ENCODE data around the gene CHCHD4. TPM values are rescaled to one million over a fixed set of nuclear protein-coding genes. Genes with fewer than 3 reads are reported as not detected.
"Not testable (repeated sequence)": the region's sequence is repeated elsewhere in the genome, so short reads cannot be mapped to it uniquely, and the experiment has no call there.

The CHCHD4 gene
- total and polyA plus RNA-seq, 9 donors, result 10.1 to 22.2 (median 12.2) TPM

- Histone ChIP-seq H3K9me3 (no peaks in the 10 kb centered on the region), H3K36me3 (no peaks in the 10 kb centered on the region), H3K27ac (no peak overlapping the region), H3K4me3 (no peak overlapping the region), H3K27me3 (no peaks in the 10 kb centered on the region), H3K4me1 (ENCODE audit: insufficient read depth) (no peaks in the 10 kb centered on the region)
- 87 to 94% (median 91%) methylated on average over 5 of the region's 5 CpGs for WGBS, 3 donors
- no peak for DNase-seq
- TF ChIP-seq EP300 (IDR thresholded peaks at IDR 0.05) (no peak), POLR2A (IDR thresholded peaks at IDR 0.05) (no peak), CTCF (IDR thresholded peaks at IDR 0.05) (no peak)
- intact Hi-C loops (cut with DNase I), result no loop called here
Measured at GRCh38 chr3:14097616-14098391, 26.9 kb downstream of the CHCHD4 start.

- Histone ChIP-seq H3K27ac (no peak overlapping the region), H3K27me3 (no peaks in the 10 kb centered on the region), H3K36me3 (no peaks in the 10 kb centered on the region), H3K4me1 (ENCODE audit: insufficient read depth) (no peaks in the 10 kb centered on the region), H3K9me3 (no peaks in the 10 kb centered on the region), H3K4me3 (no peak overlapping the region)
- no peak for DNase-seq
- intact Hi-C loops (cut with DNase I), result no loop called here
- TF ChIP-seq EP300 (IDR thresholded peaks at IDR 0.05), result no peak
- TF ChIP-seq CTCF (IDR thresholded peaks at IDR 0.05), result no peak
- no peak for TF ChIP-seq POLR2A (IDR thresholded peaks at IDR 0.05)
- 82 to 93% (median 84%) methylated on average over 3 of the region's 3 CpGs for WGBS, 3 donors
Measured at GRCh38 chr3:14096742-14097141, 27.9 kb downstream of the CHCHD4 start.

- intact Hi-C loops (cut with DNase I), result no loop called here
- Histone ChIP-seq H3K4me3 (no peak overlapping the region), H3K27ac (no peak overlapping the region), H3K4me1 (ENCODE audit: insufficient read depth) (no peaks in the 10 kb centered on the region), H3K9me3 (no peaks in the 10 kb centered on the region), H3K27me3 (no peaks in the 10 kb centered on the region), H3K36me3 (no peaks in the 10 kb centered on the region)
- no peak for DNase-seq
- no peak for TF ChIP-seq POLR2A (IDR thresholded peaks at IDR 0.05)
- no peak for TF ChIP-seq EP300 (IDR thresholded peaks at IDR 0.05)
- TF ChIP-seq CTCF (IDR thresholded peaks at IDR 0.05), result no peak
Measured at GRCh38 chr3:14093831-14094230, 30.8 kb downstream of the CHCHD4 start.

- intact Hi-C loops (cut with DNase I), result no loop called here
- Histone ChIP-seq H3K4me1 (ENCODE audit: insufficient read depth) (no peaks in the 10 kb centered on the region), H3K9me3 (no peaks in the 10 kb centered on the region), H3K4me3 (no peak overlapping the region), H3K27ac (no peak overlapping the region), H3K36me3 (no peaks in the 10 kb centered on the region), H3K27me3 (no peaks in the 10 kb centered on the region)
- TF ChIP-seq EP300 (IDR thresholded peaks at IDR 0.05) (no peak), CTCF (IDR thresholded peaks at IDR 0.05) (no peak), POLR2A (IDR thresholded peaks at IDR 0.05) (no peak)
- DNase-seq, result no peak
- WGBS, 3 donors, result 83 to 93% (median 87%) methylated on average over 2 of the region's 2 CpGs
Measured at GRCh38 chr3:14092464-14092863, 32.2 kb downstream of the CHCHD4 start.

GRCh38 chr3:14091959-14092358, 32.7 kb downstream of the CHCHD4 start:
- H3K27ac ChIP-seq; H3K4me3 ChIP-seq; intact Hi-C loops (cut with DNase I); H3K4me1 ChIP-seq (ENCODE audit: insufficient read depth); H3K9me3 ChIP-seq; H3K27me3 ChIP-seq; H3K36me3 ChIP-seq; DNase-seq: not testable (repeated sequence)
- 59 to 84% (median 61%) methylated on average over 3 to 5 of the region's 5 CpGs for WGBS, 3 donors

GRCh38 chr3:14087461-14087860, 37.2 kb downstream of the CHCHD4 start:
- H3K4me1 ChIP-seq (ENCODE audit: insufficient read depth); DNase-seq; H3K9me3 ChIP-seq; H3K27ac ChIP-seq; H3K27me3 ChIP-seq; H3K4me3 ChIP-seq; H3K36me3 ChIP-seq; intact Hi-C loops (cut with DNase I): not testable (repeated sequence)
- 83 to 88% (median 85%) methylated on average over 5 of the region's 5 CpGs for WGBS, 3 donors

All from ovary (tissue), 9 donors.